Rectal smooth muscle tissue (tissue), 1 donor: ENCODE data around the gene NEK4.
A peak's percentile ranks its signal among the peaks of the same experiment; 100 is the strongest.

Experiments
- H3K27ac ChIP-seq: one replicate; pipeline ENCODE4 v1.7.0; 2013; ENCODE audit warnings: low read depth, low read length, inconsistent platforms
- H3K27me3 ChIP-seq: one replicate; pipeline ENCODE4 v1.7.0; 2013; ENCODE audit warnings: low read length; ENCODE audit not compliant: control insufficient read depth, insufficient read depth
- H3K36me3 ChIP-seq: one replicate; pipeline ENCODE4 v1.7.0; 2013; ENCODE audit warnings: low read length; ENCODE audit not compliant: control insufficient read depth, insufficient read depth
- H3K4me1 ChIP-seq: one replicate; pipeline ENCODE4 v1.7.0; 2013; ENCODE audit warnings: low read length; ENCODE audit not compliant: control insufficient read depth, insufficient read depth
- H3K4me3 ChIP-seq: one replicate; pipeline ENCODE4 v1.7.0; 2013; ENCODE audit warnings: low read length
- H3K9ac ChIP-seq: one replicate; pipeline ENCODE4 v1.7.0; 2013; ENCODE audit warnings: low read length

The NEK4 gene

GRCh38 chr3:52710512-52710911 is 60.2 kb downstream of the NEK4 start:
- Histone ChIP-seq H3K36me3 (no peaks in the 10 kb centered on the region), H3K27me3 (no peaks in the 10 kb centered on the region), H3K4me3 (no peak overlapping the region), H3K4me1 (peaks cover 4% of the 10 kb centered on the region), H3K27ac (no peak overlapping the region), H3K9ac (no peak overlapping the region)

GRCh38 chr3:52707585-52707984 is 63.2 kb downstream of the NEK4 start:
- Histone ChIP-seq H3K4me3 (no peak overlapping the region), H3K27ac (no peak overlapping the region)

GRCh38 chr3:52705688-52706686 is 64.8 kb downstream of the NEK4 start, which contains the start of the genes GLT8D1 and SPCS1:
Gene GLT8D1 (minus strand): TSS chr3:52705791. CDS start chr3:52700460, 5,331 bp downstream.
Gene SPCS1 (plus strand): TSS chr3:52706106. CDS start chr3:52706247, 141 bp downstream.
- Histone ChIP-seq H3K4me3 (peak within 1 kb of the TSS; percentile 97), H3K4me1 (peaks cover 10% of the 10 kb centered on the region), H3K27ac (peak within 1 kb of the TSS; percentile 92), H3K27me3 (no peaks in the 10 kb centered on the region), H3K36me3 (no peaks in the 10 kb centered on the region), H3K9ac (peak within 1 kb of the TSS; percentile 91)

More at GRCh38 chr3:52707585-52707984, 63.2 kb downstream of the NEK4 start:
- Histone ChIP-seq H3K4me1 (peaks cover 10% of the 10 kb centered on the region), H3K9ac (no peak overlapping the region), H3K36me3 (no peaks in the 10 kb centered on the region), H3K27me3 (no peaks in the 10 kb centered on the region)

- Histone ChIP-seq H3K4me3 (peak overlapping the region; percentile 97), H3K9ac (peak overlapping the region; percentile 69), H3K36me3 (no peaks in the 10 kb centered on the region), H3K27ac (peak overlapping the region; percentile 92), H3K4me1 (peaks cover 10% of the 10 kb centered on the region), H3K27me3 (no peaks in the 10 kb centered on the region)
Measured at GRCh38 chr3:52705438-52705687, 65.4 kb downstream of the NEK4 start.

GRCh38 chr3:52704611-52705437 is 65.9 kb downstream of the NEK4 start:
- Histone ChIP-seq H3K4me3 (peak overlapping the region; percentile 97), H3K27me3 (no peaks in the 10 kb centered on the region), H3K9ac (peak overlapping the region; percentile 69), H3K4me1 (peaks cover 10% of the 10 kb centered on the region), H3K27ac (peak overlapping the region; percentile 92), H3K36me3 (no peaks in the 10 kb centered on the region)

GRCh38 chr3:52703341-52703740 is 67.4 kb downstream of the NEK4 start:
- no peak overlapping the region for H3K4me3 ChIP-seq
- H3K4me1 ChIP-seq = peaks cover 10% of the 10 kb centered on the region

GRCh38 chr3:52697632-52697965 is 73.1 kb downstream of the NEK4 start:
- Histone ChIP-seq H3K36me3 (peaks cover 44% of the 10 kb centered on the region), H3K4me3 (no peak overlapping the region), H3K27me3 (no peaks in the 10 kb centered on the region), H3K9ac (no peak overlapping the region), H3K4me1 (no peaks in the 10 kb centered on the region), H3K27ac (no peak overlapping the region)

More at GRCh38 chr3:52703341-52703740, 67.4 kb downstream of the NEK4 start:
- Histone ChIP-seq H3K27me3 (no peaks in the 10 kb centered on the region), H3K27ac (no peak overlapping the region), H3K9ac (no peak overlapping the region), H3K36me3 (peaks cover 2% of the 10 kb centered on the region)

GRCh38 chr3:52696830-52697631 is 73.7 kb downstream of the NEK4 start:
- Histone ChIP-seq H3K4me3 (no peak overlapping the region), H3K27ac (no peak overlapping the region), H3K27me3 (no peaks in the 10 kb centered on the region), H3K9ac (no peak overlapping the region), H3K36me3 (peaks cover 45% of the 10 kb centered on the region), H3K4me1 (no peaks in the 10 kb centered on the region)

GRCh38 chr3:52695798-52696671 is 74.7 kb downstream of the NEK4 start:
- H3K9ac ChIP-seq = no peak overlapping the region
- H3K36me3 ChIP-seq = peaks cover 47% of the 10 kb centered on the region
- H3K27me3 ChIP-seq = no peaks in the 10 kb centered on the region
- H3K4me1 ChIP-seq = no peaks in the 10 kb centered on the region
- no peak overlapping the region for H3K4me3 ChIP-seq
- no peak overlapping the region for H3K27ac ChIP-seq

GRCh38 chr3:52694528-52695189 is 76.1 kb downstream of the NEK4 start:
- H3K36me3 ChIP-seq = peaks cover 58% of the 10 kb centered on the region
- H3K27ac ChIP-seq = no peak overlapping the region
- no peak overlapping the region for H3K9ac ChIP-seq
- no peak overlapping the region for H3K4me3 ChIP-seq
- H3K4me1 ChIP-seq = no peaks in the 10 kb centered on the region
- no peaks in the 10 kb centered on the region for H3K27me3 ChIP-seq

- Histone ChIP-seq H3K27ac (no peak overlapping the region), H3K4me1 (no peaks in the 10 kb centered on the region), H3K36me3 (peaks cover 71% of the 10 kb centered on the region), H3K4me3 (no peak overlapping the region), H3K27me3 (no peaks in the 10 kb centered on the region), H3K9ac (no peak overlapping the region)
Measured at GRCh38 chr3:52693071-52693470, 77.7 kb downstream of the NEK4 start.
